Endothelial cell of umbilical vein (primary cell): ENCODE measurements around the gene NUP43. TPM values are rescaled to one million over a fixed set of nuclear protein-coding genes. Genes with fewer than 3 reads are reported as not detected.

Experiments used
- BruUV-seq: library from RNA; stranded (reverse); fragments of 400-500 nt; replicated peaks from 2 replicates; lab custom pipeline; 2021; lab: Mats Ljungman, UMichigan
- CTCF ChIA-PET: fragments of 300-600, 350-600 bp; sonication (Branson Sonifier 250); formaldehyde crosslinking; loops from one replicate; lab custom pipeline; 2021; ENCODE audit warnings: antibody characterized with exemption, inconsistent platforms; lab: Charles Lee
- POLR2A ChIA-PET: fragments of 300-600, 350-600 bp; sonication (Branson Sonifier 250); formaldehyde crosslinking; loops from one replicate; lab custom pipeline; 2021; ENCODE audit warnings: antibody characterized with exemption, inconsistent platforms; lab: Charles Lee
- DNase-seq: peaks from one replicate; pipeline ENCODE4 v3.0.0-alpha.2; 2011; ENCODE audit warnings: low read depth, low spot score
- FAIRE-seq: peaks from 2 replicates; lab custom pipeline; 2011; peaks lifted over from hg19 to GRCh38; lab: Jason Lieb, UNC
- H2AFZ ChIP-seq: 2 replicates; pipeline ENCODE4 v1.6.0; 2012; ENCODE audit warnings: low read depth, low read length, control low read depth, inconsistent platforms
- H3K27ac ChIP-seq: 2 replicates; pipeline ENCODE4 v1.5.1; 2011; ENCODE audit warnings: low read depth, mild to moderate bottlenecking, control low read depth, low read length, moderate library complexity; ENCODE audit not compliant: insufficient read depth
- H3K27me3 ChIP-seq, 2 experiments: 2 replicates each; pipeline versions ENCODE4 v1.6.0 to v1.6.1; 2011; ENCODE audit warnings: low read length in 2 of 2, mixed read lengths in 1 of 2; ENCODE audit not compliant: control insufficient read depth in 2 of 2, insufficient read depth in 2 of 2
- H3K36me3 ChIP-seq, 2 experiments: 2 replicates in 1 of 2; 3 replicates in 1 of 2; pipeline ENCODE4 v1.5.1; 2011; ENCODE audit warnings: low read length in 2 of 2, mild to moderate bottlenecking in 1 of 2, moderate library complexity in 1 of 2; ENCODE audit not compliant: control insufficient read depth in 2 of 2, insufficient read depth in 2 of 2; ENCODE audit errors: extremely low read depth in 1 of 2
- H3K4me1 ChIP-seq: 3 replicates; pipeline ENCODE4 v1.5.1; 2011; ENCODE audit warnings: mild to moderate bottlenecking, low read length; ENCODE audit not compliant: control insufficient read depth, insufficient read depth; ENCODE audit errors: extremely low read depth
- H3K4me2 ChIP-seq: 2 replicates; pipeline ENCODE4 v1.6.1; 2011; ENCODE audit warnings: low read length, control low read depth, mixed read lengths; ENCODE audit not compliant: insufficient read depth
- H3K4me3 ChIP-seq, 3 experiments: fragments of 200-600 bp in 1 of 3; sonication (generic), shearing (Covaris generic) in 1 of 3; replicated peaks in 1 of 3; 2 replicates each; pipeline ENCODE4 v1.5.1; 2011 to 2016; ENCODE audit warnings: control low read depth in 3 of 3, low read length in 3 of 3, mild to moderate bottlenecking in 2 of 3, inconsistent platforms in 1 of 3, low read depth in 1 of 3, moderate library complexity in 1 of 3; ENCODE audit not compliant: insufficient read depth in 1 of 3
- H3K79me2 ChIP-seq: 2 replicates; pipeline ENCODE4 v1.6.0; 2012; ENCODE audit warnings: low read length, inconsistent platforms; ENCODE audit not compliant: control insufficient read depth, insufficient read depth
- H3K9ac ChIP-seq: replicated peaks from 2 replicates; pipeline ENCODE3; 2011; ENCODE audit warnings: low read length, control low read depth; ENCODE audit not compliant: insufficient read depth; ENCODE audit errors: extremely low read depth
- H3K9me1 ChIP-seq: replicated peaks from 3 replicates; pipeline ENCODE4 v1.6.0; 2011; ENCODE audit warnings: mild to moderate bottlenecking, low read length; ENCODE audit not compliant: control insufficient read depth, insufficient read depth; ENCODE audit errors: extremely low read depth
- H3K9me3 ChIP-seq: replicated peaks from 2 replicates; pipeline ENCODE4 v1.5.1; 2012; ENCODE audit warnings: low read length, inconsistent platforms; ENCODE audit not compliant: control insufficient read depth, insufficient read depth
- H4K20me1 ChIP-seq: replicated peaks from 2 replicates; pipeline ENCODE3; 2011; ENCODE audit warnings: mild to moderate bottlenecking, low read length; ENCODE audit not compliant: control insufficient read depth, insufficient read depth; ENCODE audit errors: extremely low read depth
- EZH2 ChIP-seq: IDR thresholded peaks from 2 replicates; pipeline ENCODE4 v1.6.1; 2012; ENCODE audit warnings: borderline replicate concordance, low read depth, mild to moderate bottlenecking, moderate library complexity, low read length, inconsistent platforms; ENCODE audit not compliant: severe bottlenecking
- FOS ChIP-seq: IDR thresholded peaks from 2 replicates; pipeline ENCODE4 v1.6.1; 2011; ENCODE audit warnings: mild to moderate bottlenecking, low read length, moderate library complexity, borderline replicate concordance; ENCODE audit not compliant: insufficient read depth
- GATA2 ChIP-seq: IDR thresholded peaks from 2 replicates; pipeline ENCODE4 v1.7.0; 2011; ENCODE audit warnings: low read depth, mild to moderate bottlenecking, moderate library complexity, mixed read lengths, low read length; ENCODE audit not compliant: insufficient read length, insufficient read depth
- JUN ChIP-seq: IDR thresholded peaks from 2 replicates; pipeline ENCODE4 v1.6.1; 2011; ENCODE audit warnings: borderline replicate concordance, low read depth; ENCODE audit not compliant: insufficient read length, insufficient read depth
- MYC ChIP-seq: IDR thresholded peaks from one replicate; pipeline ENCODE4 v1.6.1; 2011; ENCODE audit warnings: mild to moderate bottlenecking, low read depth, low read length
- POLR2A ChIP-seq: IDR thresholded peaks from 2 replicates; pipeline ENCODE4 v1.6.1; 2012; ENCODE audit warnings: low read depth, mild to moderate bottlenecking, control low read depth, low read length
- POLR2AphosphoS5 ChIP-seq: IDR thresholded peaks from 2 replicates; pipeline ENCODE4 v1.6.1; 2012; ENCODE audit warnings: low read depth, mild to moderate bottlenecking, control low read depth, low read length, moderate library complexity; ENCODE audit not compliant: insufficient read depth
- dilution Hi-C: fragments of 300-500 bp; cut with MboI; formaldehyde crosslinking; loops from one replicate; pipeline ENCODE4 v1.15.0; 2019; ENCODE audit warnings: low sequenced_read_pairs; ENCODE audit not compliant: extremely low pct_ligation_motif_present
- intact Hi-C: fragments of 100-400 bp; cut with micrococcal nuclease; formaldehyde crosslinking; loops from one replicate; pipeline ENCODE4 v1.10.0; 2022
- polyA plus RNA-seq, 4 experiments: library from polyadenylated mRNA; depleted of rRNA in 3 of 4; stranded (reverse) in 3 of 4; unstranded in 1 of 4; fragments of >200 nt; gene quantifications; 2 replicates each; pipeline versions ENCODE4 v1.2.1 to v1.2.3, GENCODE V29; 2011 to 2012; ENCODE audit warnings: missing spikeins in 1 of 4
- total RNA-seq: library from RNA; stranded (reverse); gene quantifications from 2 replicates; pipeline ENCODE4 v1.2.3, GENCODE V29; 2021
- TF ChIP-seq, protein P1 (sequence below), 2 donors: IDR thresholded peaks; 1 replicate in 1 of 2; 2 replicates in 1 of 2; pipeline ENCODE4 v1.5.1; 2011; ENCODE audit warnings: low read length in 2 of 2, mild to moderate bottlenecking in 2 of 2, moderate library complexity in 2 of 2, control low read depth in 1 of 2, inconsistent platforms in 1 of 2, low read depth in 1 of 2; ENCODE audit not compliant: insufficient read depth in 1 of 2; ENCODE audit errors: extremely low read depth in 1 of 2
- TF ChIP-seq, protein P2 (sequence below): IDR thresholded peaks from 2 replicates; pipeline ENCODE4 v1.6.1; 2011; ENCODE audit not compliant: insufficient read depth, insufficient read length

Gene NUP43
- total and polyA plus RNA-seq, 2 donors (not counting 3 experiments of a cell fraction or from before 2014, with no cell fraction given): 14.9 to 49.0 TPM

DNA sequence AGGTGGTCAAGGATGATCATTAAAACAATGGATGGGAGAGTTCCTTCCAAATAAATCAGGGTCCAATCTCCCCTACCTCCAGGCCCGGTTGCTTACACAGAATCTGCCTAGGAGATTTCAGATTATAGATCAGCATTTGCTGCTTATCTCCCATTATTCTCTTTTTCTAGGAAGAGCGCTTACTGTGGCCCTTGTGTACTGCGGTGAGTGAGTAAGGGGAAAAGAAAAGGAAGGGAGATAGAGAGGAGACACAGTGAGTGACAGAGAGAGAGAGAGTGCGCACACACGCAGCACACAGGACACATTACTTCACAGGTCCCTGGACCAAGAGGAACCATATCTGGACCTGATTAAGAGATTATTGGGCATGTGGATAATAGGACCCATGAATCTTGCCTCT lies 34.6 kb downstream of the NUP43 start:
- Histone ChIP-seq H4K20me1 (peaks cover 9% of the 10 kb centered on the region), H3K36me3 (peaks cover 0 to 2% of the 10 kb centered on the region in 2 experiments), H3K27me3 (no peaks in the 10 kb centered on the region), H3K9me1 (no peaks in the 10 kb centered on the region), H3K27ac (no peak overlapping the region), H3K9me3 (no peaks in the 10 kb centered on the region), H2AFZ (no peak overlapping the region), H3K9ac (no peak overlapping the region), H3K4me3 (no peak overlapping the region), H3K79me2 (peaks cover 93% of the 10 kb centered on the region), H3K4me2 (no peak overlapping the region), H3K4me1 (peaks cover 10% of the 10 kb centered on the region)
- dilution Hi-C loops: no loop called here
- intact Hi-C loops: no loop called here
- BruUV-seq: no TSS peak
- TF ChIP-seq POLR2A (no peak), FOS (no peak), EZH2 (no peak), GATA2 (no peak), POLR2AphosphoS5 (no peak), JUN (no peak), MYC (no peak)
- TF ChIP-seq, protein P1, sequence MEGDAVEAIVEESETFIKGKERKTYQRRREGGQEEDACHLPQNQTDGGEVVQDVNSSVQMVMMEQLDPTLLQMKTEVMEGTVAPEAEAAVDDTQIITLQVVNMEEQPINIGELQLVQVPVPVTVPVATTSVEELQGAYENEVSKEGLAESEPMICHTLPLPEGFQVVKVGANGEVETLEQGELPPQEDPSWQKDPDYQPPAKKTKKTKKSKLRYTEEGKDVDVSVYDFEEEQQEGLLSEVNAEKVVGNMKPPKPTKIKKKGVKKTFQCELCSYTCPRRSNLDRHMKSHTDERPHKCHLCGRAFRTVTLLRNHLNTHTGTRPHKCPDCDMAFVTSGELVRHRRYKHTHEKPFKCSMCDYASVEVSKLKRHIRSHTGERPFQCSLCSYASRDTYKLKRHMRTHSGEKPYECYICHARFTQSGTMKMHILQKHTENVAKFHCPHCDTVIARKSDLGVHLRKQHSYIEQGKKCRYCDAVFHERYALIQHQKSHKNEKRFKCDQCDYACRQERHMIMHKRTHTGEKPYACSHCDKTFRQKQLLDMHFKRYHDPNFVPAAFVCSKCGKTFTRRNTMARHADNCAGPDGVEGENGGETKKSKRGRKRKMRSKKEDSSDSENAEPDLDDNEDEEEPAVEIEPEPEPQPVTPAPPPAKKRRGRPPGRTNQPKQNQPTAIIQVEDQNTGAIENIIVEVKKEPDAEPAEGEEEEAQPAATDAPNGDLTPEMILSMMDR (IDR thresholded peaks at IDR 0.05; ENCODE audit: extremely low read depth in 1 of 2, insufficient read depth in 1 of 2, low read depth in 1 of 2, low read length in 2 of 2): no peak
- TF ChIP-seq, protein P2, sequence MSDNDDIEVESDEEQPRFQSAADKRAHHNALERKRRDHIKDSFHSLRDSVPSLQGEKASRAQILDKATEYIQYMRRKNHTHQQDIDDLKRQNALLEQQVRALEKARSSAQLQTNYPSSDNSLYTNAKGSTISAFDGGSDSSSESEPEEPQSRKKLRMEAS: no peak
- POLR2A ChIA-PET: no interaction called here
- CTCF ChIA-PET: no interaction called here
- DNase-seq: no peak
- FAIRE-seq: no peak
